NCI-H187 treated with DMSO at 0.1 percent for 48 hours (cell line): ENCODE measurements around the gene LEMD3.

Source experiments
- DNase-seq: peaks from one replicate; lab custom pipeline; 2025; lab: John Stamatoyannopoulos, UW

The LEMD3 gene

DNA sequence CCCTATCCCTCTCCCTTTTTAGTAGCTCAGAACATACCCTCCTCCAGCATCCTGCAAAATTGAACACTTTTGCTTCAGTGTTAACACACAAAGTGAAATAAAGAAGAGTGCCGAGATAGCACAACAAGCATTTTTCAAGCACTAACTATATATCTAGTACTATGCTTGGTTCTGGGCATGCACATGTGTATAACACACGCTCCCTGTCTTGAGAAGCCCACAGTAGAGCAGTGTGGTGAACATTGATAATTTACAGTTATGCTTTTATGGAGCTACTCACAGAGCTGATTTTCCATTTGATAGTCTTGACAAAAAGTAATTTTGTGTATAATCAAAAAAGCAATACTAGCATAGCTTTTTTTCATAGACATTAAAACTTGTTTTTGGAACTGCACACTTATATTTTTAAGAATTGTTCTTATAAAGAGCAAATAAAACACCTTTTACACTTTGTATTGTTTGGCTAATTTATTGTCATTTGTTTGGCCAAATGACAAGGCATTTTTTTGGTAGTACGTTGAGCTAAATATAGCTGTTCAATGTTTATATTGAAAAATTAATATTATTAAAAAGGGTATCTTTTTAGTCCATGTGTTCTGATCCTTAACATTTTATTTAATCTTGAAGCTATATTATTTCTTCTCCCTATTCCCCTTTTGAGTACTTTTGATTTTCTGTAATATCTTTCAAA is 39.7 kb downstream of the LEMD3 start:
- no peak for DNase-seq

DNA sequence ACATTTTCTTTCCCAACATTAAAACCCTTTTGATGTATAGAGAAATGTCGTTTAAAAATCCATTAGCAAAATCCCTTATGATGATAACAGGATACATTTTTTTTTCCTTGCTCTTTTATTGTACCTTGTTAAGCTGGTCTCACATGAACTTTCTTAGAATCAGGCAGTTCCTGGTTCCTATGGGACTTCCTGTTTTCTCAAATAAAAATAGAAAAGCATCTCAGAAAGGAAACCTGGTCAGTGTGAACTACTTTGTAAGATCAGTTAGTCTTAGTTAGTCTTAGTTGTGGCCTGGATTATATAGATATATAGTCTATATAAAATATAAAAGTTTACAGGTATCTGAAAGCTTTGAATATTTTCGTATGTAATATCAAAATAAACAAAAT is 40.3 kb downstream of the LEMD3 start:
- no peak for DNase-seq

DNA sequence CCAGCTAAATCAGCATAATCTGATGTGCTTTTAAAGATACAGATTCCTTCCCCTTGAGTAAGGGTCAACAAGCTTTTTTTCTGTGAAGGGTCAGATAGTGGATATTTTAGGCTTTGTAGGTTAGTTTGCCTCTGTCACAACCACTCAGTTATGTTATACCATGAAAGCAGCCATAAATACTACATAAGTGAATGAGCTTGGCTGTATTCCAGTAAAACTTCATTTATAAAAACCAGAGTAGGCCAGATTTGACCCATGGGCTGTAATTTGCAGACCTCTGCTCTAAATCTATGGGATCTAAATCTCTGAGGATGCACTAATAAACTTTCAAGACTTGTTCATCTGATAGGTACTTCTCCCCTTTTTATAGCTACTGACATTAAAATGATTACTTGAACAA is 47.7 kb downstream of the LEMD3 start:
- no peak for DNase-seq

DNA sequence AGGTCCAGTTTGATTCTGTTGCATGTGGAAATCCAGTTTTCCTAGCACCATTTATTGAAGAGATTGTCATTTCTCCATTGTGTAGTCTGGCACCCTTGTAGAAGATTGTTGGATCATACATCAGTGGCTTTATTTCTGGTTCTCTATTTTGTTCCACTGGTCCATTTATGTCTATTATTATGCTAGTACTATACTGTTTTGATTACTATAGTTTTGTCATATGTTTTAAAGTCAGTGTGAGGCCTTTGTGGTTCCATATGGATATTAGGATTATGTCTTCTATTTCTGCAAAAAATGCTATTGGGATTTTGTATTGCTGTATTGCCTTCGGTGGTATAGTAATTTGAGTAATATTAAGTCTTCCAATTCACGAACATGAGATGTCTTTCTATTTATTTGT is 51.4 kb downstream of the LEMD3 start:
- DNase-seq = no peak

DNA sequence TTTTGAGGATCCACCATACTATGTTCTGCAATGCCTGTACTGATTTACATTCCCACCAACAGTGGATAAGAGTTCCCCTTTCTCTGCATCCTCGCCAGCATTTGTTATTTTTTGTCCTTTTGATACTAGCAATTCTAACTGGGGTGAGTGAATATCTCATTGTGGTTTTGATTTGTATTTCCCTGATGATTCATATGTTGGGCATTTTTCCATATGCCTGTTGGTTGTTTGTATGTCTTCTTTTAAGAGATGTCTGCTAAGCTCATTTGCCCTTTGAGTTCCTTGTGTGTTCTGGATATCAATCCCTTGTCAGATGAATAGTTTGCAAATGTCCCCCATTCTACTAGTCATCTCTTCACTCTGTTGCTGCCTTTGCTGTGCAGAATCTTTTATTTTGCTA is 60.1 kb downstream of the LEMD3 start:
- DNase-seq = no peak

DNA sequence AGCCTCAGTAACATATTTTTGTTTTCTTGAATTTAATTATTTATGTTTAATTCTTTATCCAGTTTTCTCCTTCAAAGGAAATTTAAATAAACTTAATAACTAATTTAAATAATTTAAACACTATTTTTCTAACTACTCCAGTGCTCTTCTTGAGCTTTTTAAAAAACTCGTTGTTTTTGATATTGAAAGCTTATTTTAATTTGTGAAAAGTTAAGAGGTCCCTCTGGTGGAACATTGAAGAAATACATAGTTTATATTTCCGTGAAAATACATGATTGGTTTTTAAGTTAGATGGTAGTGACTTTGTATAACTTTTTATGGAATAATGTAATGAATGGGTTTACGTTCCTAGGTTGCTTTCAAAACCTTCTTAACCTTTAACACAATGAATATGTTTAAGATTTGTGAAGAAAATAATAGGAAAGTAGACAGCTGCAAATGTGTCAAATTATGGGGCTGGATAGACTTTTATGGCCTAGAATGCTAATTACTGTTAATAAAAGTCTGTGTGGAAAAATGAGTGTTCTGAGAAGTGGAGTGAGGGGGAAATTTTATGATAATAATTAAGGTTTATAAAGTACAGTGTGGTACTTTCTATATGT is 63.2 kb downstream of the LEMD3 start:
- no peak for DNase-seq

DNA sequence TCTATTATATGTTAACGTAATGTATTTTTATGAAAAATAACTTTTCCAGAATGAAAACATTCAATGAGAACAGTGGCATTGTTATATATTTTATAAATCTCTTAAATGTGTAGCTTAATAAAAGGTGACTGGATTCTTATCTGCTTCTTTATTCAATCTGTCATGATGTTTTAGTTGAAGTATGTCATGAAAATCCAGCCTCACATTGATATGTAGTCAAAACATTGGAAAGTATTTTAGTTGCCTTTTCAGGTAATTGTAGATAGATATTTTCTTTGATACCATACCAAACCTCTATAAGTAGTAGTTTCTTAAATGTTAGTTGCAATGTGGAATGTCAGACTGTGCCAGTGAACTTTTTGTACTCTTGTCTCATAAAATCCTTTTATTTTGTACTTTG is 67.8 kb downstream of the LEMD3 start:
- DNase-seq = no peak

DNA sequence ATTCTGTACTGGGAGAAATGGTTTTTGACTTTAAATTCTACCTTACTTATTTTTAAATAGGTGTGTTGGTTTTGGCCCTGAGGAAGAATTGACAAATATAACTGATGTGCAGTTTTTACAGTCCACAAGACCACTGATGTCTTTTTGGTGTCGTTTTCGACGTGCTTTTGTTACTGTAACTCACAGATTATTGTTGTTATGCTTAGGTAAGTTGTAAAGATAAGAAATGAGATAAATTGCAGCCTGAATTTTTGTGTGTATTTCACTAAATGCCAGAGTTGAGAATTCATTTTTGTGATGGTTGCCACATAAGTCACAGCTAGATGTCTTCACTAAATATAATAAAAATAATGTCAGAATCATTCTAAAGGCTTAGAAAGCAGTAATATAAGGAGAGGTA is 69.2 kb downstream of the LEMD3 start:
- DNase-seq = no peak

DNA sequence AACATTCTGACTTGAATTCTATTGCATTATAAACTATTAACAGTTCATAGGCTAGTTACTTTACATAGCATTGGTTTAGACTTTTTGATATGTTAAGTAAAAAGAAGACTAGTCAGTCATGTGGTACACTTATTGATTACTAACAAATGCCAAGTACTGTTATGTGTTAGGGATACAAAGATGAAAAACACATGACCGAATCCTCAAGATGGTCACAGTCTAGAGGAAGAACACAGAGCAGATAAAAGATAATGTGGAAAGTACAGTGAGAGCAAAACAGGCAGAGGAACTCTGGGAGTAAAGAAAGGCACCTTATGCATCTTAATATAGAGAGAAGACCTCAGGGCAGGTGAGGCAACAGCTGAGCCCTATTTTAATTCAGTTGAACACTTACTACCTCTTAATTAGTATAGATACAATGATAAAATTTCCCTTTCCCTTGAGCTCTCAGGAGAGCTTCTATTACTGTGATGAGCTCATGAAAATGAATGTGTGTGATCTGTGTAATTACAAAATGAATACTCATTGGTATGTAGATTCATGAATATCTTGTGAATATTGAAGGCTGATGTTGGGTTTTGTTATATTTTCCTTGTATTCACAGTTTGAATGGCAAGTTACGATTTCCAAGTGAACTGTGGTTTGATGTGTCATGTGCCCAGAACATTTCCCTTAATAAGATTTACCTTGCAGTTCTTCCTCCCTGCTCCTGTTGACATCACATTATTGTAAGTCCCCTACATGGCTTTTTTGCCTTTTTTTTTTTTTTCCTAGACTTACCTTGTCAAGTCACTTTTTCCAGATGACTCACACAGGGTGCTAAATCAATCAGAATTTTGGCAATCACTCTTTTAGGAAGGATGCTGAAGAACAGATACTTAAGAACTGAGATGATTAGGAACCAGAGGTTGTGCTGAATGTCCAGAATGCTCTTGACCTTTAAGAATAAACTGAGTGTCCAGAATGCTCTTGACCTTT is 79.6 kb downstream of the LEMD3 start:
- DNase-seq = no peak

DNA sequence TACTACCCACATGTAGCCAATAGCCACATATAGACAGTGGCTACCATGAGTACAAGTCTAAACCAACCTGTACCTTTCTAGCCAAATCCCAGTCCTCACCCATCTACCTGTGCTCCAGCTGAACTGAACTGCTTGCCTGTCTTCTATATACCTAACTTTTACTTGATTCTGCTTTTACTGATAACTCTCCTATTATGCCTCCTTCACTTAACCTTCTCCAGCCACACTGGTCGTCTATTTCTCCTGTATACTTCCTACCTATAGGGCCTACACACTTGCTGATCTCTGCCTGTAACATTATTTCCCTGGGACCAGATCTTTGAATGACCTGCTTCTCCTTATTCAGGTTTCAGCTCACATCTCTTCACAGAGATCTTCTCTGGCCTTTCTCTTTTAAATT is 83.1 kb downstream of the LEMD3 start:
- DNase-seq = no peak

DNA sequence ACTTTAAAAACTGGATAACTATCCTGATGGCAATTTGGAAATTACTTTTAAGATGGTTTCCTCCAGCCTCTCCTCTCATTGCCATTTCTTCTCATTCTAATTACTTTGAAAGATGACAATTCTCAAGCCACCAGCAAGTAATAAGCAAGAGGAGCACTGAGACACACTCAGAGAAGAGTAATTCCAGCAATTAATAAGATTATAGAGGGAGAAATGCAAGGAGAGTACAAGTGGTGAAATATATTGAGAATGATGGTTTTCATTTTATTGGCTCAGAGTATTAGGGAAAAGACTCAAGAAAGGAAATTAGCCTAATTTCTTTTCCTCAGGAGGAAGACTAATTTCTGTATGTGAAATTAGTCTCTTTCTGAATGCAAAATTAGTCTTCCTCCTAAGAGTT is 88.6 kb downstream of the LEMD3 start:
- DNase-seq = no peak

DNA sequence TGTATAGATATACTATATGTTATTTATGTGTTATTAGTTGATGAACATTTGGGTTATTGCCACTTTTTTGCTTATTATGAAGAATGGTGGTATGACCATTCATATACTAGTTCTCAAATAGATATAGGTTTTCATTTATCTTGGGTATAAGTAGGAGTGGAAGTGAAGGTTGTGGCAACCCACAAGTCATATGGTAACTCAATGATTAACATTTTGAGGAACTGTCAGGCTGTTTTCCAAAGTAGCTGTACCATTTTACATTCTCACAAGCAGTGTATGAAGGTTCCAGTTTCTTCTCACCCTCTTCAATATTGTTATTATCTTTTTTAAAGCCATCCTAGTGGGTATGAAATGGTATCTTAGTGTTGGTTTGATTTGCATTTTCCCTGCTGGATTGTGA is 90.1 kb downstream of the LEMD3 start:
- no peak for DNase-seq

DNA sequence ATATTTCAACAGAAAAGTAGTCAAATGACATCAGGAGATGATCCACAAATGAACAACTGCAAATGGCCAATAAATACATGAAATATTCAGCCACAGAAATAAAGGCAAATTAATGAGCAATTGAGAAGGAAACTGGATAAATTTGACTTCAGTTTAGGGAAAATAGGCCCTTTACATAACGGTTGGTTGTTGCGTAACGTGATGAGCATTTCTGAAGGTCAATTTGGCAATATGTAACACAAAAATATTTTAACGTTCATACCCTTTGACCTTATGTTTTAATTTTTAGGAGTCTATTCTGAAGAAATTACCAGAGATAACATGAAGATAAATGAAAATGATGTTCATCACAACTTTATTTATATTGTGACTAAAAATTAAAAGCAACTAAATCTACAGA is 94.4 kb downstream of the LEMD3 start:
- no peak for DNase-seq

DNA sequence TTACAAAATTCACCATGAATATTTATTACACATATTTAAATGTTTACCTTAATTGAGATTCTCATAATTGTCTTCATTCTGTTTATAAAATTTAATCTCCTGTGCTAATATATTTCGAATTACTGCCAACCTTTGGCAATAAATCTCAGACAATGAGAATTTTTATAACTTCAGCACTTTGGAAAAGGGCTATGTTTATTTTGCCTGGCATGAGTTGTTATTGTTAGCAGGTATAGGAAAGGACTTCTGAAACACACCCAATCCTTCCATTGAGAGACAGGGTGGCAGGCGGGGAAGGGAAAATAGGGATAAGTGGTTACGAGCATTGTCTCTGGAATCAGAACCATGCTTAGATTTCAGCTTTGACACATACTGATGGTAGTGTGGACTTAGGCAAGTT is 97.0 kb downstream of the LEMD3 start:
- no peak for DNase-seq

DNA sequence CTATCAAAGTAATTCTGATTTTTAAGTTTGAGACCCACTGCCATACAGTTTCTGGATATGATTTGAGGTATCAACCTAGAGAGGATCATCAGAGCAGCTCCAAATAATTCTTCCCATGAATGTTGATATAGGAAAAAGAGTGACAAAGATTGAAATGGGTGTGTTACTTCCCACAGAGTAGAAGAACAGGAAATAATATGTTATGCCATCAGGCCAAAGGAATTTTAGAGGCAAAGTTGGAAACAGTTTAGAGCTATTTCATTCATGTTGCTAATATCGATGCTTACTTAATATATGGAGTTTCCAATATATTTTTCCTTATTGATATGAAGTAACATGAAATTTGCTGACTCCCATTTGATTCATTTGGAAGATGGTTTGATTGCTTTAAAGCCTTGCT is 100.2 kb downstream of the LEMD3 start:
- DNase-seq = no peak

DNA sequence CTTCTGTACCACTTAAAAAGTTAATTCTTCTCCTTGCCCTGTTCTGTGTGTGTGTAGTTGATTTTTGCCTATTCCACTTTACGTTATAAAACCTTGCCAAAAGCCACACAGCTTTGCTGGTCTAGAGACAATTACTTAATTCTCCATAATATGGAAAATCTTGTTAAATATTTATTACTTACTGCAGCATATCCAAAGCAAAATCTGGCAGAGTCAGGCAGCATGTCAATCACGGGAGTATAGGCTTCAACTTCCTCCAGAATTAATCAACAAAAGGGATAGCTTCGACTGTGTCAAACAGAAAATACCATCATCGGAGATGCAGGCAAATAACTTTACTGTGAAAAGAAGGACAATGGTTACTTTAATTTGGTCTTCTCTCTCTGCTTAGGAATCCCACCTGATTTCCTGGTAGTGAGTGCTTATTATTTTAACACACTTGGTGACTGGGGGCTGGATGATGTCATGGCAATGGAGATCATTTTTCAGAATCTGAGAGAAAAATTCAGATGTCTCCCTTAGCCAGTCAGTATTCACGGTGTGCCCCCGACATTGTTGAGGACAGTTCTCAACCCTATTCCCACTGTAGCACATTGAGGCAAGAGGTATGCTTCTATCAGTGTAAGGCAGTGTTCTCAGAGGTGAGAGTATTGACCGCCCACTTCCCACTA is 105.4 kb downstream of the LEMD3 start:
- no peak for DNase-seq

DNA sequence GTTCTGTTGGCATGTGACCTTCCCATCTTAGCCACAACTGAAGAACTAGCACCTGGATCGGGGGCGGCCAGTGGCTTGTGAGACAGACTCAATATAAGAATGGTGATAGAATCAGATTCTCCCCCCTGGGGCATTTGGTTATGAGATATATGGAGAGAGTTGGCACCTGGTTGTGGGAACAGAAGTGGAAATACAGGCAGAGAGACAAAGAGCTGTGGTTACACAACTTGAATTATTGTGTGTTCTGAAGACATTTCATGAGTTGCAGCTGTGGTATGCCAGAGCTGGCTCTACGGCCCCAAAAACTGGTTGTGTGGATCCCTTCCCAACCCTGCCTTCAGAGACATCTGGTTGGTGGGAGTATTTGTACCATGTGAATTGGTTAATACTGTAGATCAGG is 106.2 kb downstream of the LEMD3 start:
- no peak for DNase-seq

DNA sequence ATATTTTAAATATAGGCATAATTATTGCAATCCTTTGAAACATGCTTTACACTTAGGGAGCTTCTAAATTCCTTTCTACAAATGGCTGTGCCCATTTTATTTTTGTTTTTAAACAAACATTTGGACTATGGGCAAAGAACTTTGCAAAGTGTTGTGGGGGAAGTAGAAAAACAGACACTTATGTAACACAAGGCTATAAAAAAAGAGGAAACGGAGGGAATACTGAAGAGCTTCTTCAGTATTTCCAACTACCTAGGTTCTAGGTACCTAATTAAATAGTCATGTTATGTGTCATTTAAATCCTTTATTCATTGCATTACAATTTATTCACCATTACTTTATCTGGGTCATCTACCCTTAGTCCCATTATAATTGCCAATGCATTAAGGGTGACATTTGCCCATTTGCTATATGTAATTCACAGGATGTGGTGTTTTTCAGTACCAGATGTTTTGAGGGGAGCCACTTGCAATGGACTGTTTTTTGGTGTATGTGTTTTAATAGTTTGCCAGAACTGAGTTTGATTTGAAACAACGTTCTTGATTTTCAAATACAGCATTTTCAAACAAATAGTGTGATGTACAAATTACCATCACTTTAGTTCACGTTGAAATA is 107.6 kb downstream of the LEMD3 start:
- no peak for DNase-seq

DNA sequence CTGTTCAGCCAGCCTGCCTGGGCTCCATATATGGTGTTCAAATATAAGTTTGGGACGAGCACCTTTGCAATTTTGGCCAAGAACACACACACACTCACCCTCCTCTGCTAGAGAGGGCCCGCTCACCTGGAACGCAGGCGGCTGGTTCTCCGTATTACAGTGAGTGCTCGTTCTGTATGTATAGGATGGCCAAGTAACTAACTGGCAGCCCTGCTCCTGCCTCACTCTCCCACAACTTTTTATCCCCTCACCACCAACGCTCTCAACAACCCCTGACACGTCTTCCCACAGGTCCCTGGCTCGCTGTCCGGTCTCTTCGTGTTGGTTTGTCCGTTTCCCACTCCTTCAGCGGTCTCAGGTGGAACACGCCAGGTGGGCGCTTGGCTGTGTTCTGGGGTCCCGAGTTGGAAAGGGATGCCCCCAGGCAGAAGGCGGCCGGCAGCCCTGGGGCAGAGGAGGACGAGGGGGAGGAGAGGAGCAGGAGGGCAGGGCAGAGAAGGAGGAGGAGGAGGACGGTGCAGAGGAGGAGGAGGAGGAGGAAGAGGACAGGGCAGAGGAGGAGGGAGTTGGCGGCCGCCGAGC is 108.7 kb downstream of the LEMD3 start:
- DNase-seq = no peak

DNA sequence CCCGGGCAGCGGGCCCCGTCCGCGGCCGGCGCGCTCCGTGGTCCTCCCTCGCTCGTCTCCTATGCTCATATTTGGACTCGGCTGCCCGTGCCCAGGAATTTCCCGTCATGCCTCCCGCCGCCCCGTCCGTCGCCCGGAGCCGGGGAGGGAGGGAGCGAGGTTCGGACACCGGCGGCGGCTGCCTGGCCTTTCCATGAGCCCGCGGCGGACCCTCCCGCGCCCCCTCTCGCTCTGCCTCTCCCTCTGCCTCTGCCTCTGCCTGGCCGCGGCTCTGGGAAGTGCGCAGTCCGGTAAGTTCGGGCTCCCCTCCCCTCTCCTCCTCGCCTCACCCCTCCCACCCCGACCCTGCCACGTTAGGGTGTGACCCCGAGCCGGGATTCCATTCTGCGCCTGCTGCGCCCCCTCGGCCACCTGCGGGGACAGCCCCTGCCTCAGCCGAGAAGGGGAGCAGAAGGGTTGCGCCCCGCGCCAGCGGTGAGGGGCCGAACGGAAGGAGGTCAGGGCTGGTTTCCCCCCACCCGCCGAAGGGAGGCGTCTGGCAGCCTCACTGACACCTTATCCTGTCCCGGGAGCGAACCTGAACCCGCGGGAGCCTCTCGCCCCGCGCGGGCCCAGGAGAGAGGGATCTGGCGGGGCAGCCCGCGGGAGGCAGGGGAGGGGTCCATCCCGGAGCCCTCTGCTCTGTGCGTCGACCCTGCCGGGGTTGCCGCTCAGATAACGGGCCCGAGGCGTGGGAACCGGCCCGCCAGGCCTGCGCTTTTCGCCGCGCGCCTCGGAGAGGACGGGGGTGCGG is 109.4 kb downstream of the LEMD3 start, which contains the start of gene MSRB3:
TSS of gene MSRB3 (plus strand) at position 108 of the 793 bp plus-strand sequence. CDS start 29,897 bp downstream, outside the sequence.
- no peak for DNase-seq
